Lower leg skin (tissue), 3 donors: ENCODE measurements around the gene PRM3.

Experiments
- POLR2A ChIP-seq, 2 donors: fragments of 450-650 bp; IDR thresholded peaks; one replicate each; pipeline ENCODE4 v1.6.1; 2016 to 2017; ENCODE audit warnings: antibody characterized with exemption in 2 of 2, mild to moderate bottlenecking in 1 of 2, moderate library complexity in 1 of 2
- TF ChIP-seq, protein P1 (sequence below), 3 donors: fragments of 450-650 bp; IDR thresholded peaks; one replicate each; pipeline ENCODE4 v1.5.1; 2016; ENCODE audit warnings: antibody characterized with exemption in 3 of 3, mild to moderate bottlenecking in 3 of 3, moderate library complexity in 2 of 3

DNA sequence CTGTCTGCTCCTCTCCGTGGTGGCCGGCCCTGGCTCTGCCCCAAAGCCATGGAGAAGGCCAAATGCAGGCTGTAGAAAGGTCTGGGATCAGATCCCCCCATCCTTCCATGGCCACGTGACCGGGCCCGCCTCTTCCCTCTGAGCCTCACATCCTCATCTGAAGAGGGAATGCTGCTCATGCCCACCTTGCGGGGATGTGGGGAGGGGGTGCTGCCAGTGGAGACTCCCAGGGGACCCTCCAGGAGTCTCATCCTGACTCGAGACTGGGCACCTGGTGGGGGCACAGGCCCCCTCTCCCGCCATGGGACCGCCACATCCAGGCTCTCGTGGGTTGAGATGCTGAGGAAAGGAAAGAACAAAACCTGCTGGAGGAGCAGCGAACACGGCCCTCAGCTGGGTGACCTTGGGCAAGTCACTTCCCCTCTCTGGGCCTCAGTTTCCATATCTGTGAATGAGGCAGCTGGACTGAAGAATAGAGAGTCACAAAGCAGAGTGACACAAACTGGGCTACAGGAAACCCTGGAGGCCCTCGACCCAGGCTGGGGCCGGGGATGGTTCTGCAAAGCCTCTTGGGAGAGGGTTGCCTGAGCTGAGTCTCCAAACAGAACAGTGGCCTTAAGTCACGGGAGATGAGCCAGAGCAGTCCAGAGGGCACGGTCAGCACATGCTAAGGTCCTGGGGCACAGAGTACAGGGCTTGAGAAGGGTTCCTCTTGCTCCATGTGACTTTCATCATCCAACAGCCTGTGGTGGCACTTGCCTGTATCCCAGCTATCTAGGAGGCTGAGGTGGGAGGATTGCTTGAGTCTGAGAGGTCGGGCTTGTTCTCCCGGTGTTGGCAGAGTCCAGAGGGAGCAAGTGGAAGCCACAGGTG, 47.5 kb downstream of the PRM3 start:
- TF ChIP-seq, protein P1, sequence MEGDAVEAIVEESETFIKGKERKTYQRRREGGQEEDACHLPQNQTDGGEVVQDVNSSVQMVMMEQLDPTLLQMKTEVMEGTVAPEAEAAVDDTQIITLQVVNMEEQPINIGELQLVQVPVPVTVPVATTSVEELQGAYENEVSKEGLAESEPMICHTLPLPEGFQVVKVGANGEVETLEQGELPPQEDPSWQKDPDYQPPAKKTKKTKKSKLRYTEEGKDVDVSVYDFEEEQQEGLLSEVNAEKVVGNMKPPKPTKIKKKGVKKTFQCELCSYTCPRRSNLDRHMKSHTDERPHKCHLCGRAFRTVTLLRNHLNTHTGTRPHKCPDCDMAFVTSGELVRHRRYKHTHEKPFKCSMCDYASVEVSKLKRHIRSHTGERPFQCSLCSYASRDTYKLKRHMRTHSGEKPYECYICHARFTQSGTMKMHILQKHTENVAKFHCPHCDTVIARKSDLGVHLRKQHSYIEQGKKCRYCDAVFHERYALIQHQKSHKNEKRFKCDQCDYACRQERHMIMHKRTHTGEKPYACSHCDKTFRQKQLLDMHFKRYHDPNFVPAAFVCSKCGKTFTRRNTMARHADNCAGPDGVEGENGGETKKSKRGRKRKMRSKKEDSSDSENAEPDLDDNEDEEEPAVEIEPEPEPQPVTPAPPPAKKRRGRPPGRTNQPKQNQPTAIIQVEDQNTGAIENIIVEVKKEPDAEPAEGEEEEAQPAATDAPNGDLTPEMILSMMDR (IDR thresholded peaks at IDR 0.05): no peak
- TF ChIP-seq POLR2A (IDR thresholded peaks at IDR 0.05): no peak
